HG03442 (cell line): ENCODE data around the gene PLA2G4B.

Experiments used
- ATAC-seq: cut with Tn5 transposase; IDR thresholded peaks from one replicate; pipeline ENCODE4 v1.9.1; 2021; ENCODE audit warnings: mild to moderate bottlenecking, moderate library complexity; ENCODE audit not compliant: unreplicated experiment

PLA2G4B gene

GRCh38 chr15:41866872-41867579 lies 28.4 kb downstream of the PLA2G4B start:
- ATAC-seq = no peak

- ATAC-seq = no peak
These were observed 29.7 kb downstream of the PLA2G4B start for GRCh38 chr15:41868321-41868720.

- ATAC-seq = no peak
These were observed 31.4 kb downstream of the PLA2G4B start for GRCh38 chr15:41869770-41870688.

- ATAC-seq = no peak
These were observed 32.0 kb downstream of the PLA2G4B start for GRCh38 chr15:41870689-41871081.

GRCh38 chr15:41871175-41871905 lies 32.7 kb downstream of the PLA2G4B start:
- no peak for ATAC-seq

GRCh38 chr15:41872166-41872747 lies 33.6 kb downstream of the PLA2G4B start:
- ATAC-seq = no peak

- no peak for ATAC-seq
These were observed 35.1 kb downstream of the PLA2G4B start for GRCh38 chr15:41873711-41874110.

- ATAC-seq = no peak
These were observed 36.1 kb downstream of the PLA2G4B start for GRCh38 chr15:41874736-41875135.

GRCh38 chr15:41876007-41876406 lies 37.4 kb downstream of the PLA2G4B start:
- ATAC-seq = no peak

GRCh38 chr15:41876689-41877088 lies 38.0 kb downstream of the PLA2G4B start:
- no peak for ATAC-seq

- no peak for ATAC-seq
These were observed 39.1 kb downstream of the PLA2G4B start for GRCh38 chr15:41877631-41878354.

- no peak for ATAC-seq
These were observed 39.7 kb downstream of the PLA2G4B start for GRCh38 chr15:41878355-41878699.

GRCh38 chr15:41879321-41879845 lies 40.7 kb downstream of the PLA2G4B start:
- no peak for ATAC-seq

- ATAC-seq = no peak
These were observed 41.7 kb downstream of the PLA2G4B start for GRCh38 chr15:41880156-41880877.

- ATAC-seq = no peak
These were observed 42.4 kb downstream of the PLA2G4B start for GRCh38 chr15:41881086-41881485.

- ATAC-seq = no peak
These were observed 42.9 kb downstream of the PLA2G4B start for GRCh38 chr15:41881550-41881919.

GRCh38 chr15:41881920-41882688 lies 43.5 kb downstream of the PLA2G4B start:
- no peak for ATAC-seq

GRCh38 chr15:41882689-41883483 lies 44.2 kb downstream of the PLA2G4B start:
- ATAC-seq = no peak
